LHCN-M2 (cell line): Measurements from ENCODE around the gene TMEM179. TPM values are rescaled to one million over a fixed set of nuclear protein-coding genes. Genes with fewer than 3 reads are reported as not detected.

ENCODE experiments used
- DNase-seq: peaks from one replicate; pipeline ENCODE4 v3.0.0-alpha.2; 2012; ENCODE audit warnings: low read depth
- total RNA-seq: library from RNA; depleted of rRNA; stranded (reverse); fragments of >200 nt; gene quantifications from 2 replicates; pipeline ENCODE4 v1.2.3, GENCODE V29; 2014; rRNA removed

TMEM179 gene
- total RNA-seq, 1 experiment from 2014 or later = not detected

GRCh38 chr14:104545942-104546501, 58.5 kb downstream of the TMEM179 start:
- no peak for DNase-seq

GRCh38 chr14:104545151-104545941, 59.2 kb downstream of the TMEM179 start:
- DNase-seq = no peak

GRCh38 chr14:104544362-104544961, 60.1 kb downstream of the TMEM179 start:
- no peak for DNase-seq

- DNase-seq = no peak
These were observed 61.4 kb downstream of the TMEM179 start for GRCh38 chr14:104542871-104543830.

GRCh38 chr14:104541905-104542465, 62.6 kb downstream of the TMEM179 start:
- no peak for DNase-seq

Other genes starting within 250 kb of the TMEM179 start
- not detected in 2 replicates for gene C14orf180, start 25.0 kb downstream of the TMEM179 start, total RNA-seq
- gene INF2, start 84.8 kb upstream of the TMEM179 start, total RNA-seq = 78.1 and 87.8 TPM in 2 replicates
- 2.5 and 2.8 TPM in 2 replicates for gene ADSS1, start 119.5 kb upstream of the TMEM179 start, total RNA-seq
- gene SIVA1, start 148.4 kb upstream of the TMEM179 start, total RNA-seq = 317 and 467 TPM in 2 replicates
- 205 and 222 TPM in 2 replicates for gene AKT1, start 191.0 kb upstream of the TMEM179 start, total RNA-seq
- gene ZBTB42, start 196.3 kb upstream of the TMEM179 start, total RNA-seq = 2.8 and 3.0 TPM in 2 replicates